ENCODE data around the gene LTBR.

LTBR gene

GRCh38 chr12:6346942-6347341 lies 37.0 kb upstream of the LTBR start:
- no peak for DNase-seq

GRCh38 chr12:6347367-6348338 lies 36.3 kb upstream of the LTBR start:
- DNase-seq, result no peak

- no peak for DNase-seq
Observed at GRCh38 chr12:6351622-6352021, 32.3 kb upstream of the LTBR start.

GRCh38 chr12:6352193-6353173 lies 31.5 kb upstream of the LTBR start:
- DNase-seq, result no peak

- no peak for DNase-seq
Observed at GRCh38 chr12:6354495-6355393, 29.2 kb upstream of the LTBR start.

GRCh38 chr12:6355491-6356373 lies 28.2 kb upstream of the LTBR start:
- no peak for DNase-seq

GRCh38 chr12:6356374-6356820 lies 27.6 kb upstream of the LTBR start:
- no peak for DNase-seq

GRCh38 chr12:6358881-6359280 lies 25.1 kb upstream of the LTBR start:
- no peak for DNase-seq

GRCh38 chr12:6360080-6360571 lies 23.8 kb upstream of the LTBR start:
- DNase-seq, result no peak

- DNase-seq, result no peak
Observed at GRCh38 chr12:6360578-6361490, 23.1 kb upstream of the LTBR start.

GRCh38 chr12:6361834-6362233 lies 22.1 kb upstream of the LTBR start:
- DNase-seq, result no peak

- DNase-seq, result no peak
Observed at GRCh38 chr12:6362403-6362802, 21.6 kb upstream of the LTBR start.

GRCh38 chr12:6363010-6363329 lies 21.0 kb upstream of the LTBR start:
- DNase-seq, result no peak

GRCh38 chr12:6363330-6364043 lies 20.5 kb upstream of the LTBR start:
- peak; percentile 83 for DNase-seq

- no peak for DNase-seq
Observed at GRCh38 chr12:6364044-6364374, 20.0 kb upstream of the LTBR start.

GRCh38 chr12:6367065-6367968 lies 16.6 kb upstream of the LTBR start:
- no peak for DNase-seq

GRCh38 chr12:6367969-6368892 lies 15.7 kb upstream of the LTBR start:
- DNase-seq, result no peak
